ENCODE data around the gene CDK4.
"Not testable (repeated sequence)": the region's sequence is repeated elsewhere in the genome, so short reads cannot be mapped to it uniquely, and the experiment has no call there.

Gene CDK4

DNA sequence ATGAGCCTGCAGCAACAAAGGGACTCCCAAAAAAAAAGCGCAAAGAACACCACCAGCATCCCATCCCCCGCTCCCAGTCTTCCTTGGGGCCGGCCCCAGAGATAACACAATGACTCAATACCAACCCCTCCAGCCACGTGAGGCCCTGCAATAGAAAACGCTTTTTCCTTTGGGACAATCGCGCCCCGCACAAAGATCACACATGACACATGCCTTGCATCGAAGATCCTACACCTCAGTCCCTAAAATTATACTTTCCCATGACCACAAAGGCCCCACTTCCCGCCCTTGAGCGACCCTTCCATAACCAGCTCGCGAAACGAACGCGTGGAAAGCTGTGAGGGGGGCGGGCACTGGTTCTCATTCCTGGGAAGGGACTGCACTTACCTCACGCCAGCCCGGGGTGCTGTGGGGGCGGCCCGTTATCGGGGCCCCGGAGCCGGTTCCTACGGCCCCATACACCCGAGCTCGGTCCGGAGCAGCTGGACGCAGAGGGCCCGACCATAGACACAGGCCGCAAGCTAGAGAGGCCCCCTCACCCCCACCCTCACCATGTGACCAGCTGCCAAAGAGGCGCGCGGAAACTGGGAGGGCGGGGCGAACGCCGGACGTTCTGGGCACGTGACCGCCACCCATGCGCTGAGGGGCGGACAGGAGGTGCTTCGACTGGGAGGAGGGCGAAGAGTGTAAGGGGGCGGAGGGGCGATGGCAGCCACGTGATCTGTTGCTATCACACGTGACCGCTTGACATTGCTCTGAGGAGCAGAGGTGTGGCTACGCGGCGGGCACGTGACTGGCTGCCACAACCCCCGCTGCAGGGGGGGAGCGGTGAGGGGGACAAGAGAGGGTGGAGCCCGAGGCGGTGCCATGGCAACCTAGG lies at the start of gene CDK4:
CDK4 (minus strand) TSS at position 523 of the 880 bp plus-strand sequence. CDS start 593 bp downstream, outside the sequence.
- peak; percentile 98 for DNase-seq

DNA sequence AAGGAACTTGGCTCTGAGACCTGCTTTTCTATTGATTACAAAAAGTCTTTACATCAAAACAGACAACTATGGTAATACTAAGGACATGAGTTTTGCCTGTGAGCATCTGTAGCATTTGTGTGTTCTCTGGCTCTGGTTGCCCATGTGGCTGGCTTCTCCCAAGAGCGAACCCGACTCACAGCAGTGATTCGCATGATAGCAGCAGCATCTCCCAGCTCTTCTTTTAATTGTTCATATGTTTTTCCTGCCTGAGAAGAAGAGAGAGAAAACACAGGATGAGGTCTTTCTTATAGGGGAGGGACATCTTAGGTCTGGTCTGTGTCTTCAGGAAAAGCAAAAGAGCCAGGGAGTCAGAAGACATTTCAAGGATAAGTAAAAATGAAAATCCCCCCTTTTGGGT lies 48.9 kb upstream of the CDK4 start:
- no peak for DNase-seq

DNA sequence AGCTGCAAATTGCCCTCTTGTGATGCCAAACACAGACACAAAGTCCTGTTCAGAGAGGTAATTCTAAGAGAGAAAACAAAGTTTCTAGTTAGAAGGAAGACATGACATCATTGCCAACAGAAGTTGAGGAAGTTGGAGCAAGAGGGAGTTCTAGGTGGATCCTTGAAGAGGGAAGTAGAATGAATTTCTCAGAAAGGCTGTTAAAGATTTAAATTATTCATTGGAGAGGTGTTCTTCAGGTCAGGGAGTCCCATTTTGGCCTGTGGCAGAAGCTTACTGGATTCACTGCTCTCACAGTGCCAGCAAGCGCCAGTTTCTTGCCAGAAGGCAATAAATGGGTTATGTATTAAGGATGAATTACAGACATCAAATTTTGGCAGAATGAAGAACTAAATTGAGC lies 45.8 kb upstream of the CDK4 start:
- no peak for DNase-seq

DNA sequence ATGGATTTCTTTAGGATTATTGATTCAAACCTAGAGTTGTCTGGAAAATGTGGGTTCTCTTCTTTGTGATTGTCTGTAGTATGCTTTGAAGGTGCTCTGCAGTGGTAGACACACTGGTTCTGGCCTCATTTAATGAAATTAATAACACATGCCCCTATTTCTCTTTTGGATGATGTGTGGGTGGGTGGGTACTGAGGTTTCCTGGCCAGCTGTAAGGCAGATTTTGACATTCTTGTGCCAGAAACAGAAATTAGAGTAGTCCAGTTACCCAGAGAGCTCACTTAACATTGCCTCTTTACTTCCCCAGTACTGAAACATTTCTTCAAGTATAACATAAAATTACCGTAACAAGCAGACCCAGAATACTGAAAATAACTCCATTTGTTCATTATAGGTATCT lies 44.9 kb upstream of the CDK4 start:
- no peak for DNase-seq

DNA sequence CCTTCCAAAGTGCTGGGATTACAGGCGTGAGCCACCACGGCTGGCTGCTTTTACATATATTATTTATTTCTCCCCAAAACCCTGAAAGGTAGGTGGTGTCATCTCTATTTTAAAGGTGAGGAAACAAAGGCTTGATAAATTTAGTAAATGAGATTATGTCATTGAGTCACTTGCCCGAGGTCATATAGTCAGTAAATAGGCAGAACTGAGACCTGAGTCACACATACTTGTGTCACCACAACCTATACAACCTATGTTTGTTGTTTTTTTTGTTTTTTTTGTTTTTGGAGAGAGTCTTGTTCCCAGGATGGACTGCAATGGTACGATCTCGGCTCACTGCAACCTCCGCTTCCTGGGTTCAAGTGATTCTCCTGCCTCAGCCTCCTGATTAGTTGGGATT lies 43.2 kb upstream of the CDK4 start:
- no peak for DNase-seq

DNA sequence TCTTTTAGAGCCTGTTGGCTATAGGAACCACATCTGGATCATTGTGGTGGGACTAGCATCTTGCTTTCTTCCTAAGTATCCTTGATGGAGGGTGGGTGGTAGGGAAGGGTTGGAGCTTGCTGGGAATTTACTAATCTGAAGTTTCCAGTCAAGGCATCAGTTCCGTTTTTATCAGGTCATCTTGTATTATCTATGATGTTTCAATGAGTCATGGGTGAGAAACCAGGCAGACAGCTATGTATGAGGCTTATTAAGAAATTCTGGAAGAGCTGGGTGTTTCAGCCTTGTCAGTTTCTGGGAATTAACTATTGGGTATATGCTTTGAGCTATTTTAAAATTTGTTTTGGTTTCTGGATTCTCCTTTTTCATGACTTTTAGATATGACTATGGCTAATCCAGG lies 41.8 kb upstream of the CDK4 start:
- DNase-seq = no peak

DNA sequence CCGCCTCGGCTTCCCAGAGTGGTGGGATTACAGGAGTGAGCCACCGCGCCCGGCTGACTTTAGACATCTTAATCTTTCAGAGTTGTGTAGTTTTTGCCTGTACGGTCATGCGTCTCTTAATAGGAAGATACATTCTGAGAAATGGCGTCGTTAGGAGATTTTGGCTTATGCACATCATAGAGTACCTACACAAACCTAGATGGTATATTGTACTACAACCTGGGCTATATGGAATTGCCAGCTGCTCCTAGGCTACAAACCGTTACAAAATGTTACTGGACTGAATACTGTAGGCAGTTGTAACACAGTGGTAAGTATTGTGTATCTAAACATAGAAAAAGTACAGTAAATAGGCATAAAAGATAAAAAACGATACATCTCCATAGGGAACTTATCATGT lies 31.8 kb upstream of the CDK4 start:
- DNase-seq = no peak

DNA sequence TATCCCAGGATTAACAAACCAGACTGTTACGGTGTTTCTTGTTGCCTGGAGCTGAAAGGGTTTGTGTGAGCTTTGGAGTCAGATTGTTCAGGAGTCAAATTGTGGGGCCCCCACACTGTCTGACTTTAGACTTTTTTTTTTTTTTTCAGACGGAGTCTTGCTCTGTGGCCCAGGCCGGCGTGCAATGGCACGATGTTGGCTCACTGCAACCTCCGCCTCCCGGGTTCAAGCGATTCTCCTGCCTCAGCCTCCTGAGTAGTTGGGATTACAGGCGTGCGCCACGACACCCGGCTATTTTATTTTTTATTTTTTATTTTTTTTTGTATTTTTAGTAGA lies 31.3 kb upstream of the CDK4 start:
- DNase-seq = no peak

DNA sequence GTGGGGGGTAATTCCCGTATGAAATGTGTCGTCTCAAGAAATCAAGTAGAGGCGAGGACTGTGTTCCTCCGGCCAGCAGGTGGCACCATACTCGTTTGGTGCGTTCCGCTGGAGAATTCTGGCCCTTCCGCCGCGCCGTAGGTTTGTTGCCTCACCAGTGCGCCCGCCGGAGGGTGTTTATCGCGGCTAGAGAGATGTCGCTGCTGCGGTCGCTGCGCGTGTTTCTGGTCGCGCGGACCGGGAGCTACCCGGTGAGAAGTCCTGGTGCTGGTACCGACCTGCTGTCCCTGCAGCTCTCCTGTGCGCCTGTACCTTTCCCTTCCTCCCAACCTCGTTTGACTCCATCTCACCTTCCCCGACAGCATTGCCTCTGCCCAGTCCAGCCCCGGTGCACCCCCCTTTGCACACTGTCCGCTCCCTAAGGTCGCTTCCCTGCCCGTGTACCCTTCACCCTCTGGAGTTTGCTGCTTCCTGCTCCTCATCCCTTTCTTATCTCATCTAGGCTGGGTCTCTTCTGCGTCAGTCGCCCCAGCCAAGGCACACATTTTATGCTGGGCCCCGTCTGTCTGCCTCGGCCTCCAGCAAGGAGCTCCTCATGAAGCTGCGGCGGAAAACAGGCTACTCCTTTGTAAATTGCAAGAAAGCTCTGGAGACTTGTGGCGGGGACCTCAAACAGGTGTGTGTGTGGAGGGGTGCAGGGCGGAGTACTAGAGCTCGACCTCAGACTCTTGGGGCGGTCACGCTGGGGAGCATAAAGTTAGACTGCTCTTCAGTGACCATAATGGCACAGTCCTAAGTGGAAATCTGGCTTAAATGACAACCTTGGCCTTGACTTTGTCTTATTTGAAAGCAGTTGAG lies 30.7 kb upstream of the CDK4 start, which contains the start of gene TSFM:
TSFM (plus strand) TSS at position 180 of the 858 bp plus-strand sequence; CDS start at position 195, 15 bp downstream.
- peak; percentile 81 for DNase-seq

DNA sequence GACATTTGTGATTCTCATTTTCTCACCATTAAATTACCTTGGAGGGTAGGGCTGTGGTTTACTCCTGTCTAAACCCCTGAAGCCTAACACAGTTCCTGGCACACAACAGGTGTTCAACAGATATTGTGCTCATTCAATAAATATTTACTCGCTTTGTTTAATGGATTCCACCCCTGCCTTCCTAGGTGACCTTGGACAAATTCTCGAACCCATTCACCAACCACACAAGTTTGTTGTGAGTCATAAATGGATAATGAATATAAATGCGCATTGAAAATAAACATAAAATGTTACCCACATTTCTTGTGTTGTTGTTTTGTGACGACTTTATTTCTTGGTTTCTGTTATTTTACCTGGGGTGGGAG lies 30.1 kb upstream of the CDK4 start:
- no peak for DNase-seq

DNA sequence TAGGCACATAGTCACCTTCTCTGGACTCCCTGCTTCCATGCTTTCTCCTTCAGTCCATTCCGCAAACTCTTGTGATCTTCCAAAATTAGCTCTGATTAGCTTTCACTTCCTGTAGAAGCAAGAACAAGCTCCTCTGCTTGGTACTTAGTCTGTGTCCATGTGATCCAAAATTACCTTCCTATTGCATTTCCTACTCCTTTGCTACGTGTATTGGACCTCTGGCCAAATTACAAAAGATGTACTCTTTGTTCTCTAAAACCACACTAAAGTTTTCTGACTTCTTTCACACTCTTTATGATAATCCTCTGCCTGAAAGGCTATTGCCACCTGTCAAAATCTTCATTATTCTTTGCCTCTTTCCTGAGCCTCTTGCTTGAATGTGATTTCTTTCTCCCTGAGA lies 29.7 kb upstream of the CDK4 start:
- no peak for DNase-seq

DNA sequence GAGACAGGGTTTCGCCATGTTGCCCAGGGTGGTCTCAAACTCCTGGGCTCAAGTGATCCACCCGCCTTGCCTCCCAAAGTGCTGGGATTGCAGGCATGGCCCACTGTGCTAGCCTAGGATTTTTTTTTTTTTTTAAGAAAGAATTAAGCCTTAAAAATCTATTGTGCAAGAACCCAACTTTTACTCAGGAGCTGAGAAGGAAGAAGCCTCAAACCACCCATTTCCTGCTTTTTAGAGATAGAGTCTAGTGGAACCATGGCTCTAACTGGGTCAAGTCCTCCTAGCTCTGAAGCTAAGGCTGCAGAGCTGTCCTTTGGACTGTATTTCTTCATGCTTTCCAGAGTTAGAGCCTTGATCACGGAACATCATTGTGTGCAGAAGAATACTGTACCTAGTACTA lies 29.1 kb upstream of the CDK4 start:
- no peak for DNase-seq

DNA sequence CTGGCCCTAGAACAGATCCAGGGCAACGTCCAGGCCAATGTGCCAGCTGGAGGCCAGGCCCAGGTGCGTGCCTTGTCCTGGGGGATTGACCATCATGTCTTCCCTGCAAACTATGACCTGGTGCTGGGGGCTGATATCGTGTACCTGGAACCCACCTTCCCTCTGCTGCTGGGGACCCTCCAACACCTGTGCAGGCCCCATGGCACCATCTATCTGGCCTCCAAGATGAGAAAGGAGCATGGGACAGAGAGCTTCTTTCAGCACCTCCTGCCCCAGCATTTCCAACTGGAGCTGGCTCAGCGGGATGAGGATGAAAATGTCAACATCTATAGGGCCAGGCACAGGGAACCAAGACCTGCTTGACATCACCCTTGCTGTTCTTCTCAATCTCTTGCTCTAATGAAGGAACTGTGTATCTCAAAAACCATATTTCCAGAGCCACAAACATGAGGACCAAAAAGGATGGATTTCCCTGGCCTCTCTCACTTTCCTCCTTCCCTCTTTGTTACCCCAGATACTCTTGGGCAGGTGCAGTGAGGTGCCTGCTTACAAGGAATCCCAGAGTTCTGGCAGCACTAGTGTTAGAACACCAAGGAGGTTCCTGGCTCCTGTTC lies 28.3 kb upstream of the CDK4 start:
- no peak for DNase-seq

DNA sequence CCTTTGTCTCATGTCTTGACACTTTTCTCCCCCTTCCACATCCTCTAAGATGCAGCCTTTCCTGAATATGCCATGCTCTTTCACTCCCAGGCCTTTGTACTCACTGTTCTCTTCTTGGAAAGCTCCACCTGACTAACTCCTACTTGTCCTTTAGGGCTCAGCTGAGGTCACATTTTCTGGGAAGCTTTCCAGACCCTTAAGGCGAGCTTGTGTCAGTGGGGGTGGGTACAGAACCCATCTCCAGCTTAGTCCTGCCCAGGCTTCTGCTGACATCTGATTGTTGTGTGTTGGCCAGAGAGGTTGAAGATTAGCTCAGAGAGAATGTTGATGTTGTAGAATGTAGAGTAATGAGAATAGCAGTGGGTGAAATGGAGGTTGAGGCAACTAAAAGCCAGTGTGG lies 27.6 kb upstream of the CDK4 start:
- DNase-seq = no peak

DNA sequence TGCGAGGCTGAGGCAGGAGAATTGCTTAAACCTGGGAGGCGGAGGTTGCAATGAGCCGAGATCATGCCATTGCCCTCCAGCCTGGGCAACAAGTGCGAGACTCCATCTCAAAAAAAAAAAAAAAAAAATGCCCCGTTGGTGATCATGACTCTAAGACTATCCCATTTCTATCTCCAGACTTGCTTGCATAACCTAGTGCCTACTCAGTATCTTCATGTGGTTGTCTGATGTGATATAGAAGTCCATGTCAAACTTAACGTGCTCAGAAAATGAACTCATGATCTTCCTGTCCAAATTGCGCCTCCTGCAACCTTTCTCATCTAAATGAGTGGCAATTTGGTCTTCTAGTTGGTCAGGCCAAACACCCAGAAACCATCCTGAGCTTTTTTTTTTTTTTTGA lies 25.8 kb upstream of the CDK4 start:
- no peak for DNase-seq

DNA sequence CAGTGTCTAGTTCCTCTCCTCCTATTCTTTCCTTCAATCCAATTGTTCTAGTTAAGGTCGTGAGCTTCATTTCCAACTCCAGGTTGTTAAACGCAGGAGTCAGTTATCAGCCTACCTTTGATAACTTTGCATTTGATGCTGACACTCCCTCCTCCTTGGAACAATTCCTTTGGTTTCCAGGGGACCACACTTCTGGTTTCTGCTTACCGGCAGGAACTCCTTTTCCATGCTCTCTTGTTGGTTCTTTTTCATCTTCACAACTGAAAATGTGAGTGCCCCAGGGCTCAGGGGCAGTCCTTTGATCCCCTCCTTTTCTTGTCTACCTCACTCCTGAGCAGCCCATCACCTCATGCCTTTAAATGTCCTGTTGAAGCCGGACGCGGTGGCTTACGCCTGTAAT lies 25.3 kb upstream of the CDK4 start:
- DNase-seq = no peak

DNA sequence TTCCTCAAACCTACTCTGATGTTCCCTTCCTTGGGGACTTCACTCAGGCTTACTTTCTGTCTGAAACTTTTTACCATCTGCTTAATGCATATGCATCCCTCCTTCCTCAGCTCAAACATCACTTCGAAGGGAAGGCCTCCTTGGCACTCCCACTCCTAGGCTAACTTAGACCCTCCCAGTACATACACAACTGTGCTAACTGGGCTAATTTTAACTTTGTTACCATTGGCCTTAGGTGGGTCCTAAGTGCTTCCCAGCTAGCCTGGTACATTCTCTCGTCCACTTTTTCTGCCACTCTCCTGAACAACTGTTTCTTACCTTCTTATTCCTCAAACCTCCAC lies 24.1 kb upstream of the CDK4 start:
- DNase-seq = no peak

DNA sequence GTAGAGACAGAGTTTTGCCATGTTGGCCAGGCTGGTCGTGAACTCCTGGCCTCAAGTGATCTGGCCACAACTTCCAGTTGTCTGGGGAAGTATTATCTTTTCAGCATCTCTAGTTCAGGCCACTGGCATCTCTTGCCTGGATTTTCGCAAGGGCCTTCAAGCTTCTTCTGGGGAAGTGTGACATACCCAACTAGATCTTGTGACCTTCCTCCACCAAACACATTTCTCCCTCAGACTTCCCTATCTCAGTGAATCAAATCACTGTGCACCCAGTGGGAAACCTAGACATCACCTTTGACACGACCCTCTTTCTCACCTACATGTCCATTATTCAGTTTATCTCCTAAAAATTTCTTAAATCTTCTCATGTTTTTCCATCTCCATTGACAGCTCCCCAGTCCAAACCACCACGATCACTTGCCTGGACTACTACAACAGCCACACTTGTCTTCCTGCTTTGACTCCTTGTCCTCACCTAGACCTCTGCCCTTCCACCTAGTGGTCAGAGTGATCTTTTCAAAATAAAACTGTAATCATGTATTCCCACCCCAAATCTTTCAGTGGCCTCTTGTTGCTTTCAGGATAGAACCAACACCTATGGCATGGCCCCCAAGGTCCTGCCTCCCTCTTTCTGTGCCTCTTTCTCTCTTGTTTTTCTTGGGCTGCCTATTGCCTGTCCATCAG lies 23.6 kb upstream of the CDK4 start:
- no peak for DNase-seq

DNA sequence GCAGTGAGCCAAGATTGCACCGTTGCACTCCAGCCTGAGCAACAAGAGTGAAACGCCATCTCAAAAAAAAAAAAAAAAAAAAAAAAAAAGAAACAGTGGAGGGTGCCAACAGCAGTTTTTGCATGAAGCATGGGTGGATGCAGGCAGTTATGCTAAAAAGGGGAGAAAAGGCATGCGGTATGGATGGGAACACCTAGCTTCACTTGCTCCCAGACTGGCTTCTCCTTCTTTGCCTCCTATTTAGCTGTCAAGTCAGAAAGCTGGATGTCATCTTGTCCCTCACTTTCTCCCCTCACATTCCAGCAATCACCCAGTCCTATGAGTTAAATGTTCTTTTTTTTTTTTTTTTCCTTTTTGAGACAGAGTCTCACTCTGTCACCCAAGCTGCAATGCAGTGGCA lies 22.9 kb upstream of the CDK4 start:
- DNase-seq = no peak

DNA sequence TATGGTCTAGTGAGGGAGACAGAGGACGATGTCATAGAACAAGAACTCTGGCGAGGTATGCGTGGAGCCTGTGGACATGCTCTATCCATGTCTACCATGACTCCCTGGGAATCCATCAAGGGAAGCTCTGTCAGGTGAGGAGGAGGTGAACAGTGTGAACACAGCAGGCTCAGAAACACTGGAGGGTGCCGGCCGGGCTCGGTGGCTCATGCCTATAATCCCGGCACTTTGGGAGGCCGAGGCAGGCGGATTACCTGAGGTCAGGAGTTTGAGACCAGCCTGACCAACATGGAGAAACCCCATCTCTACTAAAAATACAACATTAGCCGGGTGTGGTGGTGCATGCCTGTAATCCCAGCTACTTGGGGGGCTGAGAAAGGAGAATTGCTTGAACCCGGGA lies 22.5 kb upstream of the CDK4 start:
- DNase-seq = not testable (repeated sequence)

DNA sequence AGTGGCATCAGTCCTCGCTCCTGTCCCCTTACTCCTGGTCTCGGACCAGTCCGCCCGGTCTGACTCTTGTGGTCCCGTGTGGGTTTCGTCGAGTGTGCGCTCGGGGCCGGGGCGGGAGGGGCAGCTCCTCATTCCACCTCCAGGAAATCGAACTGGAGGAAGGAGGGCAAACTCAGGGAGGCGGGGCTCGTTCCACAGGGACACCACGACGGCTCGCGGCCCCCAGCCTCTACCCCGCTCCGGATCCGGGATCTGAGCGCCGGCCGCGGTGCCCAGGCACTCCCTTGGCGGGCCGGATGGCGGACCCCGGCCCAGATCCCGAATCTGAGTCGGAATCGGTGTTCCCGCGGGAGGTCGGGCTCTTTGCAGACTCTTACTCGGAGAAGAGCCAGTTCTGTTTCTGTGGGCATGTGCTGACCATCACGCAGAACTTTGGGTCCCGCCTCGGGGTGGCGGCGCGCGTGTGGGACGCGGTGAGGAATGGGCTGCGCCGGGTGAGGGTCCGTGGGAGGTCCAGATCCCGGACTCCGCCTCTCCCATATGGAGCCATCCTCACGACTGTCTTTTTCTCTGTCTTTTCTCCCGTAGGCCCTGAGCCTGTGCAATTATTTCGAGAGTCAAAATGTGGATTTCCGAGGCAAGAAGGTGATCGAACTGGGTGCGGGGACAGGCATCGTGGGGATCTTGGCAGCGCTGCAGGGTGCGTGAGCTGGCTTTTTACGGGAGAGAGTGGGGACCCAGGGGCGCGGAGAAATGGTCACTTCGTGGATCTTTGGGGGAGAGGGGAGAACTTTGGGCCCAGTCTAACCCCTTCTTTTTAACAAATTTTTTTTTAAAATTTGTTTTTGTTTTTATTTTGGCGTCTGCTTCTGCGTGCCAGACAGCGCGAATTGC lies 20.6 kb upstream of the CDK4 start, which contains the start of gene EEF1AKMT3:
EEF1AKMT3 (plus strand) TSS at position 186 of the 894 bp plus-strand sequence; CDS start at position 297, 111 bp downstream.
- no peak for DNase-seq

DNA sequence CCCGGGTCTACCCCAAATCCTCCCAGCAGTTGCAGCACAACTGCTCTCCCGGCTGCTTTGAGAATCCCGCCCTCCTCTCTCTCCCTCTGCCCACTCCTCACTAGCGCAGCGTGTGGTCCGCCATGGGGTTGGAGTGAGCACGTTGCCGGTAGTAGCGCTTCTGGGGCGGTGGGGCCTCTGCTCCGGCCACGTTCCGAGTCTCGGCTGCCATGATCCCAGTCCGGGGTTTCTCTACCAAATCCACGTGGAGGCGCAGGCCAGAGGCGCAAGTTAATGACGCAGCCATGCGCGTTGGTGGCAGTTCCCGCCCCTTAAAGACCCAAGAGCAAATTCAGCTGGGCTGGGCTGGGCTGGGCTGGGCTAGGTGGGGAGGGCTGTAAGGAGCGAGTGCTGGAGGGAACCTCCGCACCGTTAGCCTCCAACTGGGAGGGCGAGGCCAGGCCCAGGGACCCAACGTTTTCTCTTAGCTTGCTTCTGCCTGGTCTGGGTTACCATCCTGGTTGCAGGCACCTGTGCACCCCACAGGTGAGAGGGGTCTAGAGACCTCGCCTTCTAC lies 19.8 kb upstream of the CDK4 start, which contains the start of gene METTL1:
METTL1 (minus strand) TSS at position 233 of the 556 bp plus-strand sequence; CDS start at position 211, 22 bp downstream.
- peak; percentile 91 for DNase-seq
